ENCODE data around the gene LRRC8B.

DNA sequence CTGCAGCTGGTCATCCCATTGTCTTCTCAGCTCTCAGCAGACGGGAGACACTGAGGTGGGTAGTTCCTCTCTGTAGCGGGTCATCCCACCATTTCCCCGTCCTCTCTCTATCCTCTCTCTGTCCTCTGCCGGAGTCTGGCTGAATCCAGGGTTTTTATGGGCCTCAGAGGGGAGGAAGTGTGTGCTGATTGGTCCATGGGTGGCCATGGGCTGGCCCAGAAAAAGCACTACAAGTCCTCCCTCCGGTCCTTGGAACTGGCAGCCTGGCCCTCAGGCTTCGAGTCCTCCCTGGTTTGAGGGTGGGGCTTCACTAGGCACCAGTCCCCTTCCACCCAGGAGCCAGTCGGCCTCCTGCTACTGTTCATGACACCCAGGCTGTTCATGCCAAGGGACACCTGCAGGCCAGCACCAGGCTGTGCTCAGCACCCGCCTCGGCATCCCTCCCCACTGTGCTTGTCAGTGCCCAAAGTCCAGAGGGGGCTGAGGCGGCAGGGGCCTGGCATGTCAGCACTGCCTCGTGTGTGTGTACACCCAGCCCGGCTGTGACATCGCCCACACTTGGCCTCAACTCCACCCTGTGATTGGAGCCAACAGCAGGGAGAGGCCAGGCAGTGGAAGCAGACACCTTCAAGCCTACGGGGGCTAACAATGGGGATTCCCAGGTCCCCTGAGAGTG is 85.3 kb downstream of the LRRC8B start:
- no peak for TF ChIP-seq EZH2phosphoT487 (IDR thresholded peaks at IDR 0.05; ENCODE audit: borderline replicate concordance, low read depth, low read length)
- TF ChIP-seq, protein P1, sequence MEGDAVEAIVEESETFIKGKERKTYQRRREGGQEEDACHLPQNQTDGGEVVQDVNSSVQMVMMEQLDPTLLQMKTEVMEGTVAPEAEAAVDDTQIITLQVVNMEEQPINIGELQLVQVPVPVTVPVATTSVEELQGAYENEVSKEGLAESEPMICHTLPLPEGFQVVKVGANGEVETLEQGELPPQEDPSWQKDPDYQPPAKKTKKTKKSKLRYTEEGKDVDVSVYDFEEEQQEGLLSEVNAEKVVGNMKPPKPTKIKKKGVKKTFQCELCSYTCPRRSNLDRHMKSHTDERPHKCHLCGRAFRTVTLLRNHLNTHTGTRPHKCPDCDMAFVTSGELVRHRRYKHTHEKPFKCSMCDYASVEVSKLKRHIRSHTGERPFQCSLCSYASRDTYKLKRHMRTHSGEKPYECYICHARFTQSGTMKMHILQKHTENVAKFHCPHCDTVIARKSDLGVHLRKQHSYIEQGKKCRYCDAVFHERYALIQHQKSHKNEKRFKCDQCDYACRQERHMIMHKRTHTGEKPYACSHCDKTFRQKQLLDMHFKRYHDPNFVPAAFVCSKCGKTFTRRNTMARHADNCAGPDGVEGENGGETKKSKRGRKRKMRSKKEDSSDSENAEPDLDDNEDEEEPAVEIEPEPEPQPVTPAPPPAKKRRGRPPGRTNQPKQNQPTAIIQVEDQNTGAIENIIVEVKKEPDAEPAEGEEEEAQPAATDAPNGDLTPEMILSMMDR (conservative IDR thresholded peaks at IDR 0.05; ENCODE audit: low read length) = no peak

Measured in OCI-LY7 (cell line).